Muscle of leg (tissue), 11 donors: ENCODE results near the gene LRRC74A. TPM values are rescaled to one million over a fixed set of nuclear protein-coding genes. Genes with fewer than 3 reads are reported as not detected.
A peak's percentile ranks its signal among the peaks of the same experiment; 100 is the strongest.

Experiments
- DNase-seq: peaks from one replicate; pipeline ENCODE4 v3.0.0; 2013
- H3K27ac ChIP-seq: one replicate; pipeline ENCODE4 v1.5.1; 2013; ENCODE audit warnings: mild to moderate bottlenecking, low read length, control low read depth
- H3K27me3 ChIP-seq: one replicate; pipeline ENCODE4 v1.6.1; 2013; ENCODE audit warnings: low read length; ENCODE audit not compliant: control insufficient read depth, insufficient read depth
- H3K36me3 ChIP-seq: one replicate; pipeline ENCODE4 v1.6.1; 2013; ENCODE audit warnings: low read length; ENCODE audit not compliant: control insufficient read depth, insufficient read depth
- H3K4me1 ChIP-seq: one replicate; pipeline ENCODE4 v1.6.1; 2013; ENCODE audit warnings: low read length; ENCODE audit not compliant: control insufficient read depth, insufficient read depth
- H3K4me3 ChIP-seq: one replicate; pipeline ENCODE4 v1.5.1; 2013; ENCODE audit warnings: low read length, control low read depth
- H3K9me3 ChIP-seq: replicated peaks from 2 replicates; pipeline ENCODE4 v1.6.1; 2013; ENCODE audit warnings: low read depth, low read length; ENCODE audit not compliant: control insufficient read depth
- WGBS: methylation state at CpG from one replicate; pipeline ENCODE4 v1.1.5; 2013; ENCODE audit warnings: missing lambda C conversion rate; ENCODE audit not compliant: insufficient coverage; 5-methylcytosine and 5-hydroxymethylcytosine counted together
- polyA plus RNA-seq, 8 donors: library from polyadenylated mRNA; unstranded; fragments of 120-200 nt; gene quantifications; one replicate each; pipeline versions ENCODE4 v1.2.1 to v1.2.3, GENCODE V29; 2013; ENCODE audit warnings: inconsistent platforms in 1 of 8, low replicate concordance in 1 of 8; ENCODE audit not compliant: insufficient read length in 8 of 8, insufficient read depth in 1 of 8
- total RNA-seq: library from RNA; stranded (reverse); fragments of 120-200 nt; gene quantifications from one replicate; pipeline ENCODE4 v1.2.4, GENCODE V29; 2013

The LRRC74A gene
- total and polyA plus RNA-seq, 9 donors: 0.07 to 0.19 (median 0.16) TPM; not detected in 6

DNA sequence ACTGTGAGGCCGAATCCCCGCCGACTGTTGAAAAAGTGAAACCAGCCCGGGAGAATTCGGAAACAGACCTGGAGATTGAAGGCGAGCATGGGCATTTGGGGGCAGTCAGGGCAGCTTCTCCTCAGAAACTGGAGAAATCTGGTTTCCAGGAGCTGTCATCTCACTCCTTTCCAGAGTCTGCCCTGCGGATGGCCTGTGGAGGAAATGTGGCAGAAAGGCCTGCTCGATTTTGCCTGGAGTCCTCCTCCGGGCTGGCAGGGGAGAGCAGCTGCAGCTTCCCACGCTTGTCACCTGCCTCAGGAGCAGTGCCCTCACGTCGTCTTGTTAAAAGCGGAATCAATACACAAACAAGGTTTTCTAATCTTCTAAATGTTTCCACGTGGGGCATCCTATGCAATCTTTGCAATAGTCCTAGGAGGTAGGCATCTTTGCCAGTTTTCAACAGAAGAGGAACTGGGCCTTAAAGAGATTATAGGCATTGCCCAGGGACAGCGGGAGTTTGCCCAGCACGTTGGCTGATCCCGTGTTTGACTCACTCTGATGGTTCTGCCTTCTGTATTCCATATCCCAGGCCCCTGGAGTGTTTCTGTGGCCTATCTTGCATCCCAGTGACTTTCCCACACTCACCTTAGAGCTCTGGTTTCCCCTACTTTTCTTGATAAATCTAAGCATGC is 2.3 kb downstream of the LRRC74A start:
- peak; percentile 25 for DNase-seq
- Histone ChIP-seq H3K4me3 (peak overlapping the region; percentile 12), H3K4me1 (peaks cover 48% of the 10 kb centered on the region), H3K36me3 (no peaks in the 10 kb centered on the region), H3K27ac (peak overlapping the region; percentile 78), H3K9me3 (no peaks in the 10 kb centered on the region), H3K27me3 (no peaks in the 10 kb centered on the region)
- 48% methylated on average over 14 of the region's 17 CpGs for WGBS

- WGBS: 77% methylated on average over 3 of the region's 3 CpGs
- peak; percentile 56 for DNase-seq
These were observed 2.8 kb downstream of the LRRC74A start for GRCh38 chr14:76829013-76829365.

GRCh38 chr14:76829650-76830421 is 3.6 kb downstream of the LRRC74A start:
- peak; percentile 94 for DNase-seq
- WGBS: 21% methylated on average over 4 of the region's 7 CpGs
- Histone ChIP-seq H3K4me1 (peaks cover 53% of the 10 kb centered on the region), H3K9me3 (no peaks in the 10 kb centered on the region), H3K36me3 (no peaks in the 10 kb centered on the region), H3K27me3 (no peaks in the 10 kb centered on the region), H3K4me3 (no peak overlapping the region), H3K27ac (peak overlapping the region; percentile 78)

More at GRCh38 chr14:76829013-76829365, 2.8 kb downstream of the LRRC74A start:
- H3K9me3 ChIP-seq: no peaks in the 10 kb centered on the region
- no peaks in the 10 kb centered on the region for H3K36me3 ChIP-seq
- H3K27me3 ChIP-seq: no peaks in the 10 kb centered on the region
- H3K27ac ChIP-seq: peak overlapping the region; percentile 78
- H3K4me1 ChIP-seq: peaks cover 48% of the 10 kb centered on the region
- H3K4me3 ChIP-seq: no peak overlapping the region

DNA sequence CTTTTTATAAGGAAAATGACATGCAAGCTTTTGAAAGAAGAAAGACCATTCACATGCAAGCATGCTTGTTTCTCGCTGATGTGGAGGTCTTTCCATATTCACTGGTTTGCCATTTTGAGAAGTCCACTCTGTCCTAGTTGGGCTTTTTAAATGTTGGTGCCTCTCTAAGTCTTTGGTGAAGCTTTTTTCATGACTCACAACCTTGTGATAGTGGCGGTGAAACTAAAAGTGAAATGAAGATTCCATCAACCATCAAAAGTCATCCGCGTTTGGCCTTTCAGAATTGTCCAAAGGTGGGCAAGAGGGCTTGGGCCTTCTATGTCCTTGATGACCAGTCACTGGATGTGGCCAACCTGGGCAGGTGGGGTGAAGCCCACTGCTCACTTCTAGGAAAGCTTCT is 4.3 kb downstream of the LRRC74A start:
- H3K4me3 ChIP-seq: no peak overlapping the region
- peaks cover 56% of the 10 kb centered on the region for H3K4me1 ChIP-seq
- H3K27me3 ChIP-seq: no peaks in the 10 kb centered on the region
- no CpG with 5 or more reads among the region's 4 CpGs for WGBS
- no peak for DNase-seq
- no peaks in the 10 kb centered on the region for H3K9me3 ChIP-seq
- peak overlapping the region; percentile 78 for H3K27ac ChIP-seq
- no peaks in the 10 kb centered on the region for H3K36me3 ChIP-seq

GRCh38 chr14:76832503-76832988 is 6.3 kb downstream of the LRRC74A start:
- H3K4me1 ChIP-seq: peaks cover 51% of the 10 kb centered on the region
- no peaks in the 10 kb centered on the region for H3K36me3 ChIP-seq
- peak; percentile 63 for DNase-seq
- WGBS: 25% methylated on average over 1 of the region's 1 CpG
- H3K27me3 ChIP-seq: no peaks in the 10 kb centered on the region
- H3K4me3 ChIP-seq: no peak overlapping the region
- H3K9me3 ChIP-seq: no peaks in the 10 kb centered on the region
- H3K27ac ChIP-seq: no peak overlapping the region

DNA sequence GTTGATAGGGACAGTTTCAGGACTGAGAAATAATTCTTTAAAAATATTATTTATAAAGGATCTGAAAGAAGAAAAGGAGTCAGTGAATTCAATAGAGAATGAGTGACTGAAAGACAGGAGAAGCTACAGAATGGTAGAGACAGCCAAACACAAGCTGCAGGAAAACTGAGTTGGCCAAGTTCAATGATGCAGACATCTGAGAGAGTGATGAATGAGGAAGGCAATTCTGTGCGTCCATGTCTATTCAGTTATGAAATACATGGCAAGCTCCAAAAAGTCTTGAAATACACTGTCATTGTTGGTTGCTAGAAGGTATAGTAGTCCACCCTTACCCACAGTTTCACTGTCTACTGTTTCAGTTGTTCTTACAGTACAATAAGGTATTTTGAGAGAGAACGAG is 6.8 kb downstream of the LRRC74A start:
- Histone ChIP-seq H3K4me1 (peaks cover 46% of the 10 kb centered on the region), H3K27me3 (no peaks in the 10 kb centered on the region), H3K27ac (no peak overlapping the region)

GRCh38 chr14:76834241-76834661 is 8.0 kb downstream of the LRRC74A start:
- Histone ChIP-seq H3K9me3 (no peaks in the 10 kb centered on the region), H3K4me1 (peaks cover 34% of the 10 kb centered on the region), H3K36me3 (no peaks in the 10 kb centered on the region), H3K27me3 (no peaks in the 10 kb centered on the region), H3K4me3 (no peak overlapping the region), H3K27ac (no peak overlapping the region)
- peak; percentile 44 for DNase-seq
- 17% methylated on average over 1 of the region's 7 CpGs for WGBS

More for the DNA sequence above, 6.8 kb downstream of the LRRC74A start:
- Histone ChIP-seq H3K36me3 (no peaks in the 10 kb centered on the region), H3K4me3 (no peak overlapping the region), H3K9me3 (no peaks in the 10 kb centered on the region)
- no CpG with 5 or more reads among the region's 2 CpGs for WGBS
- DNase-seq: no peak

- Histone ChIP-seq H3K27ac (no peak overlapping the region), H3K27me3 (no peaks in the 10 kb centered on the region), H3K4me3 (no peak overlapping the region), H3K9me3 (no peaks in the 10 kb centered on the region), H3K4me1 (peaks cover 15% of the 10 kb centered on the region), H3K36me3 (no peaks in the 10 kb centered on the region)
- WGBS: 90% methylated on average over 9 of the region's 13 CpGs
- no peak for DNase-seq
These were observed 9.9 kb downstream of the LRRC74A start for GRCh38 chr14:76836029-76836630.

DNA sequence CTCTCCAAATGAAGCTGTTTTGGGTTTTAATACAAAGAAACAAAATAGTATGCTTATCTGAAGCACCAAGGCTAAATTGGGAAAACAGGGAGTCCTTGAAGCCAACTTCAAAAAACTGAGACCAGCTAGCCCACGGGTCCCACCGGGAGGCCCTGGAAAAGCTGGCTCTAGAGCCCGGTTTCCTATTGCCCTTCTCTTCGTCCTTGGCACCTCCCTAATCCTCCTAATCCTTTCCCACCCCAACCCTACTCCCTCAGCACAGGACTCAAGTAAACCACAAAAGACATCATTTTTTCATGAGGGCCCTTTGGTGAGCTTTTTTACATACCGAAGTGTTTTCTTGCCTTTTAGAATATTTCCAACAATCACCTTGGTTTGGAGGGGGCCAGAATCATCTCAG is 11.3 kb downstream of the LRRC74A start:
- Histone ChIP-seq H3K27ac (no peak overlapping the region), H3K9me3 (no peaks in the 10 kb centered on the region), H3K36me3 (no peaks in the 10 kb centered on the region), H3K27me3 (no peaks in the 10 kb centered on the region), H3K4me1 (peaks cover 11% of the 10 kb centered on the region), H3K4me3 (no peak overlapping the region)
- no peak for DNase-seq
- WGBS: 35% methylated on average over 4 of the region's 5 CpGs

DNA sequence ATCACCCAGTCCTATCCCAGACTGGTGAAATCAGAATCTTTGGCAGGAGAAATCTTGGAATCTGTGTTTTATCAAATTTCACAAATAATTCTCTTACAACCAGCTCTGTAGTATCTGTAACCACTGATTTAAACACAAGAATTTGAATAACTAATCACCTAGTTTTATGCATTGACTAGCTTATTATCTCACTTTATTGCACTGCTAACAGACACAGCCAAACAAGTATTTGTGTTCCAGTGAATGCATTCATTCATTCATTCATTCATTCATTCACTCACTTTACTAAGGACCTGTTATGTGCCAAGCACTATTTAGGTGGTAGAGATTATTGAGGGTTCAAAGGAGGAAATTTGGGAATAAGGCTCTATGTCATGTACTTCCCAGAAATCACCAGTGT is 16.2 kb downstream of the LRRC74A start:
- H3K4me1 ChIP-seq: peaks cover 6% of the 10 kb centered on the region
- no peaks in the 10 kb centered on the region for H3K9me3 ChIP-seq
- no peaks in the 10 kb centered on the region for H3K36me3 ChIP-seq
- DNase-seq: no peak
- no peak overlapping the region for H3K4me3 ChIP-seq
- no peak overlapping the region for H3K27ac ChIP-seq
- no peaks in the 10 kb centered on the region for H3K27me3 ChIP-seq
